ENCODE results near the gene BTAF1. TPM values are rescaled to one million over a fixed set of nuclear protein-coding genes. Genes with fewer than 3 reads are reported as not detected.

BTAF1 gene
- total and polyA plus RNA-seq, 5 donors from 2014 or later = 7.5 to 75.4 (median 8.1) TPM

- Mint-ChIP-seq H3K4me3 (no peak overlapping the region), H3K4me1 (peaks cover 16 to 29% (median 24%) of the 10 kb centered on the region in 4 donors), H3K27ac (no peak overlapping the region), H3K27me3 (no peaks in the 10 kb centered on the region), H3K9me3 (peaks cover 0 to 2% (median 0%) of the 10 kb centered on the region in 7 donors), H3K36me3 (peaks cover 43% of the 10 kb centered on the region)
- DNase-seq (no peak), ATAC-seq (ENCODE audit: low read depth in 2 of 2) (no peak)
- H3K27me3 ChIP-seq (ENCODE audit: control insufficient read depth, insufficient read depth, low read length) = no peaks in the 10 kb centered on the region
- H3K9me3 ChIP-seq (ENCODE audit: control insufficient read depth in 2 of 2, low read length in 2 of 2) = no peaks in the 10 kb centered on the region
- H3K4me3 ChIP-seq (ENCODE audit: low read depth, low read length) = no peak overlapping the region
- no peak overlapping the region for H3K27ac ChIP-seq (ENCODE audit: insufficient read depth, low read length, poor library complexity, severe bottlenecking)
- H3K4me1 ChIP-seq (ENCODE audit: control insufficient read depth, insufficient read depth, low read length, poor library complexity, severe bottlenecking) = no peaks in the 10 kb centered on the region
- H3K36me3 ChIP-seq (ENCODE audit: control insufficient read depth, insufficient read depth, low read length) = peaks cover 54% of the 10 kb centered on the region
Observed at GRCh38 chr10:91939653-91940052, 16.1 kb downstream of the BTAF1 start.

- no peaks in the 10 kb centered on the region for H3K27me3 ChIP-seq (ENCODE audit: control insufficient read depth, insufficient read depth, low read length)
- H3K36me3 ChIP-seq (ENCODE audit: control insufficient read depth, insufficient read depth, low read length) = peaks cover 40% of the 10 kb centered on the region
- H3K9me3 Mint-ChIP-seq = peaks cover 0 to 2% (median 0%) of the 10 kb centered on the region in 7 donors
Observed at GRCh38 chr10:91941426-91941825, 17.9 kb downstream of the BTAF1 start.

GRCh38 chr10:91944880-91945630 lies 21.5 kb downstream of the BTAF1 start:
- H3K4me3 ChIP-seq (ENCODE audit: low read depth, low read length) = no peak overlapping the region
- Mint-ChIP-seq H3K9me3 (no peaks in the 10 kb centered on the region), H3K4me3 (no peak overlapping the region), H3K27ac (peak overlapping the region in 2 of 3 donors; percentile 39 to 93), H3K36me3 (peaks cover 39% of the 10 kb centered on the region), H3K27me3 (no peaks in the 10 kb centered on the region), H3K4me1 (peaks cover 11 to 15% (median 13%) of the 10 kb centered on the region in 4 donors)
- peaks cover 5% of the 10 kb centered on the region for H3K4me1 ChIP-seq (ENCODE audit: control insufficient read depth, insufficient read depth, low read length, poor library complexity, severe bottlenecking)
- H3K36me3 ChIP-seq (ENCODE audit: control insufficient read depth, insufficient read depth, low read length) = peaks cover 31% of the 10 kb centered on the region
- DNase-seq = peak in 1 of 3 donors; percentile 70
- no peaks in the 10 kb centered on the region for H3K27me3 ChIP-seq (ENCODE audit: control insufficient read depth, insufficient read depth, low read length)
- H3K9me3 ChIP-seq (ENCODE audit: control insufficient read depth in 2 of 2, low read length in 2 of 2) = no peaks in the 10 kb centered on the region
- peak; percentile 76 to 82 for ATAC-seq (ENCODE audit: low read depth in 2 of 2)
- H3K27ac ChIP-seq (ENCODE audit: insufficient read depth, low read length, poor library complexity, severe bottlenecking) = no peak overlapping the region

More at GRCh38 chr10:91941426-91941825, 17.9 kb downstream of the BTAF1 start:
- Histone ChIP-seq H3K4me3 (ENCODE audit: low read depth, low read length) (no peak overlapping the region), H3K9me3 (ENCODE audit: control insufficient read depth in 2 of 2, low read length in 2 of 2) (no peaks in the 10 kb centered on the region), H3K4me1 (ENCODE audit: control insufficient read depth, insufficient read depth, low read length, poor library complexity, severe bottlenecking) (peaks cover 5% of the 10 kb centered on the region), H3K27ac (ENCODE audit: insufficient read depth, low read length, poor library complexity, severe bottlenecking) (no peak overlapping the region)
- H3K4me1 Mint-ChIP-seq = peaks cover 8 to 26% (median 21%) of the 10 kb centered on the region in 4 donors
- H3K4me3 Mint-ChIP-seq = no peak overlapping the region
- DNase-seq = no peak
- no peaks in the 10 kb centered on the region for H3K27me3 Mint-ChIP-seq
- H3K36me3 Mint-ChIP-seq = peaks cover 40% of the 10 kb centered on the region
- ATAC-seq (ENCODE audit: low read depth in 2 of 2) = no peak
- no peak overlapping the region for H3K27ac Mint-ChIP-seq

- ATAC-seq (ENCODE audit: low read depth in 2 of 2) = no peak
- H3K36me3 ChIP-seq (ENCODE audit: control insufficient read depth, insufficient read depth, low read length) = peaks cover 81% of the 10 kb centered on the region
- no peaks in the 10 kb centered on the region for H3K9me3 ChIP-seq (ENCODE audit: control insufficient read depth in 2 of 2, low read length in 2 of 2)
- H3K4me3 ChIP-seq (ENCODE audit: low read depth, low read length) = no peak overlapping the region
- DNase-seq = no peak
- Mint-ChIP-seq H3K36me3 (peaks cover 64% of the 10 kb centered on the region), H3K4me1 (peaks cover 0 to 10% (median 6%) of the 10 kb centered on the region in 4 donors), H3K27ac (peak overlapping the region in 1 of 3 donors; percentile 9), H3K4me3 (no peak overlapping the region), H3K9me3 (no peaks in the 10 kb centered on the region), H3K27me3 (no peaks in the 10 kb centered on the region)
- H3K27me3 ChIP-seq (ENCODE audit: control insufficient read depth, insufficient read depth, low read length) = no peaks in the 10 kb centered on the region
- no peaks in the 10 kb centered on the region for H3K4me1 ChIP-seq (ENCODE audit: control insufficient read depth, insufficient read depth, low read length, poor library complexity, severe bottlenecking)
- H3K27ac ChIP-seq (ENCODE audit: insufficient read depth, low read length, poor library complexity, severe bottlenecking) = no peak overlapping the region
Observed at GRCh38 chr10:91953600-91954160, 30.1 kb downstream of the BTAF1 start.

- Histone ChIP-seq H3K9me3 (ENCODE audit: control insufficient read depth in 2 of 2, low read length in 2 of 2) (no peaks in the 10 kb centered on the region), H3K27me3 (ENCODE audit: control insufficient read depth, insufficient read depth, low read length) (no peaks in the 10 kb centered on the region), H3K36me3 (ENCODE audit: control insufficient read depth, insufficient read depth, low read length) (peaks cover 88% of the 10 kb centered on the region), H3K4me3 (ENCODE audit: low read depth, low read length) (no peak overlapping the region), H3K4me1 (ENCODE audit: control insufficient read depth, insufficient read depth, low read length, poor library complexity, severe bottlenecking) (no peaks in the 10 kb centered on the region), H3K27ac (ENCODE audit: insufficient read depth, low read length, poor library complexity, severe bottlenecking) (no peak overlapping the region)
- Mint-ChIP-seq H3K4me1 (peaks cover 0 to 9% (median 4%) of the 10 kb centered on the region in 4 donors), H3K9me3 (no peaks in the 10 kb centered on the region), H3K27ac (no peak overlapping the region), H3K27me3 (no peaks in the 10 kb centered on the region), H3K36me3 (peaks cover 66% of the 10 kb centered on the region), H3K4me3 (no peak overlapping the region)
- ATAC-seq (ENCODE audit: low read depth in 2 of 2) (no peak), DNase-seq (no peak)
Observed at GRCh38 chr10:91955114-91955513, 31.5 kb downstream of the BTAF1 start.

GRCh38 chr10:91957091-91957490 lies 33.5 kb downstream of the BTAF1 start:
- H3K9me3 ChIP-seq (ENCODE audit: control insufficient read depth in 2 of 2, low read length in 2 of 2) = no peaks in the 10 kb centered on the region
- H3K4me3 Mint-ChIP-seq = no peak overlapping the region
- no peak for DNase-seq
- no peak overlapping the region for H3K27ac Mint-ChIP-seq
- H3K4me3 ChIP-seq (ENCODE audit: low read depth, low read length) = no peak overlapping the region
- H3K27ac ChIP-seq (ENCODE audit: insufficient read depth, low read length, poor library complexity, severe bottlenecking) = no peak overlapping the region
- H3K36me3 ChIP-seq (ENCODE audit: control insufficient read depth, insufficient read depth, low read length) = peaks cover 84% of the 10 kb centered on the region
- no peaks in the 10 kb centered on the region for H3K9me3 Mint-ChIP-seq
- H3K4me1 ChIP-seq (ENCODE audit: control insufficient read depth, insufficient read depth, low read length, poor library complexity, severe bottlenecking) = no peaks in the 10 kb centered on the region
- H3K4me1 Mint-ChIP-seq = peaks cover 0 to 17% (median 5%) of the 10 kb centered on the region in 4 donors
- H3K36me3 Mint-ChIP-seq = peaks cover 65% of the 10 kb centered on the region
- no peaks in the 10 kb centered on the region for H3K27me3 Mint-ChIP-seq
- no peaks in the 10 kb centered on the region for H3K27me3 ChIP-seq (ENCODE audit: control insufficient read depth, insufficient read depth, low read length)
- no peak for ATAC-seq (ENCODE audit: low read depth in 2 of 2)

GRCh38 chr10:91969297-91969696 lies 45.7 kb downstream of the BTAF1 start:
- H3K4me1 ChIP-seq (ENCODE audit: control insufficient read depth, insufficient read depth, low read length, poor library complexity, severe bottlenecking) = no peaks in the 10 kb centered on the region
- no peaks in the 10 kb centered on the region for H3K9me3 ChIP-seq (ENCODE audit: control insufficient read depth in 2 of 2, low read length in 2 of 2)
- no peaks in the 10 kb centered on the region for H3K27me3 ChIP-seq (ENCODE audit: control insufficient read depth, insufficient read depth, low read length)
- H3K27me3 Mint-ChIP-seq = peaks cover 4% of the 10 kb centered on the region
- no peak overlapping the region for H3K27ac Mint-ChIP-seq
- H3K9me3 Mint-ChIP-seq = no peaks in the 10 kb centered on the region
- H3K4me3 Mint-ChIP-seq = no peak overlapping the region
- ATAC-seq (ENCODE audit: low read depth in 2 of 2) = no peak
- peaks cover 31% of the 10 kb centered on the region for H3K36me3 Mint-ChIP-seq
- peaks cover 29% of the 10 kb centered on the region for H3K36me3 ChIP-seq (ENCODE audit: control insufficient read depth, insufficient read depth, low read length)
- H3K4me1 Mint-ChIP-seq = peaks cover 0 to 15% (median 3%) of the 10 kb centered on the region in 4 donors
- H3K4me3 ChIP-seq (ENCODE audit: low read depth, low read length) = no peak overlapping the region
- DNase-seq = no peak
- H3K27ac ChIP-seq (ENCODE audit: insufficient read depth, low read length, poor library complexity, severe bottlenecking) = no peak overlapping the region
